ENCODE data around the gene SPECC1L.

The SPECC1L gene

DNA sequence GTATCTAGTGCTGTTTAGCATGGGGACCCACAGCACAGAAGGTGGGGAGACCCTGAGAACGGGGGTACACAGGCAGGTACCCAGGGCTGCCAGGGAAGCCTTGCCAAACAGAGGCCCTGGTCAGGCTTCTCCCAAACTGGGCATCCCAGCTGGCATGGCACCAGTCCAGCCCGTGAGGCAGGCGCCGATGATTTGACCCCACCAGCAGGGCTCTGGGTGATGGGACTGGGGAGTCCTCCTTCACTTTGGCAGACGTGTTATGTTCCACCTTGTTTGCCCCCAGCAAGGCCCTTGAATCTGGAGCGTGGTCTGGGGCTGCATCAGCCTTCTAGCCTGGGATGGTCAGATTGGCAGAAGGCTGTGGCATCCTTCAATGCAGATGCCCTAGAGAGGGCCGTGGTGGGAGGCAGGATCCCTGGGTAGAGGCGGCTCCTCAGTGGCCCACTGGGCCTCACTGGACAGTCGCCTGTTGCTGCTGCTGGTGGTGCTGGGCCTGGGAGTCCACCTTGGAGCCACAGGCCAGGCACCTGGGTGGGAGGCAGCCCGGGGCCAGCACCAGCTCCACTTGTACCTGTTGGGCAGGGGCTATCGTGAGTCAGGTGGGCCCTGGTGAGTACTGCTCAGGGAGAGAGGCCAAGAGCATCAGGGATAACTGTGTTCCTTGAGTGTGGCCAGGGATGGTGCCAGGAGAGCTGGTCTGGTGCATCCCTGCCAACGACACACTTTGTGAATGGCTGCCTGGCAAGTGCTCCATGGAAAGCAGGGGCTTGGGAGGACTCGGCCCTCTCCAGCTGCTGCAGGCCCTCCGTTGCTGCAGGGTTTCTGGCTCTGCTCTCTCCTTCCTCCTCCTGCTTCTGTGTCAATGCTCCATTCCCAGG lies 160.0 kb downstream of the SPECC1L start:
- DNase-seq = no peak

DNA sequence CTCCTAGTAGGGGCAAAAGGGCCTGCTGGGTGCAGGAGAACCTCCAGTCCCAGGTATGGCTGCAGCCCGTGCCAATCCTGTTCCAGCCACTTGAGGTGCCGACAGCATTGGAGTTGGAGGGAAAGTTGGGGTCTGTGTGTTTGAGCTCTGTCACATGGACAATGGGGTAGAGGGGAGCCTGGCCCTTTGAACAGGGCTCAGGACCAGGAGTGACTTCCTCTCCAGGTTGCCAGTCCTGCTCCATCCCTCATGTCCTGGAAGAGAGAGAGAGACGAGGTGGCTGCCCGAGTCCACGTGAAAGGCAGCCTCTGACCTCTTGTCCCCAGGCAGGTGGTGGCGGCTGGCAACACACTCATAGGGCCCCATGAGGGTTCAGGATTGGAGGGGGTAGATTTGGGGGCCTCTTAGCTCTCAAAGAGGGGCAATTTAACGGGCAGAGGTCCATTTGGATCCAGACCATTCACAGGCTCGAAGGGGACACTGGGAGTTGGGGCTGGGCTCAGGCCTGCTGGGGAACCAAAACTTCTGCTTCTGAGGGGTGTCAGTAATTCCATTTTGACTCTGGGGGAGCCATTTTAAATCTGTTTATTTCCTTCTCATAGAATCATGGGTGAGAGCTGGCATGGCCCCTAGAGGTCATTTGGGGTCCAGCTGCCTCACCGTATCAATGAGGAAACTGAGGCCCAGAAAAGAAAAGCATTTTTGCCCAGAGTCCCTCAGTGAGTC lies 160.8 kb downstream of the SPECC1L start:
- no peak for DNase-seq

DNA sequence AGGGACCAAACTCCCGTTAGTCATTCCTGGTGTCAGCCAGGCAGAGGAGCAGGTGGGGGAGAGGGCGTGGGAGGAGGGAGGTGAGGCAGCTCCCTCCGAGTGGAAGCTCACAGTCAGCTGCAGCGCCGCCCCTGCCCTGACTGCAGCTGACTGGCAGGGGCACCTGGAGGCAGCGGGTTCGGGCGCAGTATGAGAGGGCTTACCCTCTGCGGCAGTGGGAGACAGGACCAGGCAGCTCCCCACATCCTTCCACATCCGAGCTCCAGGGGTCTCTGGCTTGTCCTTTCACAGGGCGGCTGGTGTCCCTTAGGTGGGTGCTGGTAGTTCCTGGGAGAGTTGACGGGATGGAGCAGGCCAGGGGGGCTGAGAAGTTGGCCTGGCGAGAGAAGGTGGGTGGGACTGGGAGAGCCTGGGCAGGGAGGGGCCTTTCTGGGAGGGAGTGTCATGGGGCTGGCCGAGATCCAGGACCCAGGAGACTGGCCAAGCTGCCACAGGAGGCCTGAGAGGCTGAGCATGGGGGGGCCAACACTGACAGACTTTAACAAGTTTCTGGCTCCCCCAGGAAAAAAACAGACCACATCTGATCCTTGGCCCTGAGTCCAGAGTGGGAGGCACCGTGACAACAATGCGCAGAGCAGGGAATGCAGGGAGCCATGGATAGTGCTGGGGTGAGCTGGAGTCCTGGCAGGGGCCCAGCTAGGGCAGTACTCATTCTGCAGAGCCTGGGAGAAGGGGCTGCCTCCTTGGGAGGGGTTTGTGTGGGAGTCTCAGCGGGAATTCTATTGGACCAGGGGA lies 161.6 kb downstream of the SPECC1L start:
- DNase-seq = peak; percentile 69

DNA sequence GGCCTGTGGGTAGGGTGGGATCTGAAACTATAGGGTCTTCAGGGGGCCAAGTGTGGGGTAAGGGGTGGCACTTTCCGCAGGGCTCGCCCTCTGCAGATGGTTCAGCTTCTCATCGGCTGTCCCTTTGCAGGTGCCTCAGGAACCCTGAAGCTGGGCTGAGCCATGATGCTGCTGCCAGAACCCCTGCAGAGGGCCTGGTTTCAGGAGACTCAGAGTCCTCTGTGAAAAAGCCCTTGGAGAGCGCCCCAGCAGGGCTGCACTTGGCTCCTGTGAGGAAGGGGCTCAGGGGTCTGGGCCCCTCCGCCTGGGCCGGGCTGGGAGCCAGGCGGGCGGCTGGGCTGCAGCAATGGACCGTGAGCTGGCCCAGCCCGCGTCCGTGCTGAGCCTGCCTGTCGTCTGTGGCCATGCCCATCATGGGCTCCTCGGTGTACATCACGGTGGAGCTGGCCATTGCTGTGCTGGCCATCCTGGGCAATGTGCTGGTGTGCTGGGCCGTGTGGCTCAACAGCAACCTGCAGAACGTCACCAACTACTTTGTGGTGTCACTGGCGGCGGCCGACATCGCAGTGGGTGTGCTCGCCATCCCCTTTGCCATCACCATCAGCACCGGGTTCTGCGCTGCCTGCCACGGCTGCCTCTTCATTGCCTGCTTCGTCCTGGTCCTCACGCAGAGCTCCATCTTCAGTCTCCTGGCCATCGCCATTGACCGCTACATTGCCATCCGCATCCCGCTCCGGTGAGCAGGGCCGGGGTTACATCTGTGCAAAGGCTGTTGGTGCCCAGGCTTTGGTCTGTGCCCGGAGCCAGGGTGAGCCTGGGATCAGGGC lies 162.6 kb downstream of the SPECC1L start:
- DNase-seq = no peak

DNA sequence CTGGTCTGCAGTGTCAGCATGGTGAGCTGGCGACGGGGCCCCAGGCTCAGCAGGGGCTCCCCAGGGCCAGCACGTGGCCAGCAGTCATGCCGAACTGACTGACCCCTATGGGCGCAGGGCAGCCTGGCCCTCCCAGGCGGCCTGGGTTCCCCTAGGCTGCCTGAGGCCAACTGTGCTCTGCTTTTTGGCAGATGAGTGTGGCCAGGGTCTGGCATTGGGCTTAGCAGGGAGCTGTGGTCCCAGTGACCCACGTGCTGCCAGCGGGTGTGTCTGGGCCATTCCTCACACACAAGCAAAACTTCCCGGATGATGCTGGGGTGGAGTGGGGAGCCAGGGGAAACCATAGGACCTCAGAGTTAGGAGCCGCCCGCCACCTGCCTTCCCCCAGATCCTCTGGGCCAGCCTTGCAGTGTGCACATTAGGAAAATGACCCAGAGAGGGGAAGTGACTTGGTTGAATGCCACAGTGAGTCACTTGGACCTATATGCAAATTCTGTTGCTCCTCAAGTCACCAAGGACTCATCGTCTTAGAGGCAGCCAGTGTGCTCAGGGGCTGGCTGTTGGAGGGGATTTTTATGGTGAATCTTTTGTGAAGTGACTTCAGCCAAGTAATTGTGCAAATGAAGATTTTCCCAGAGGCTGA lies 163.3 kb downstream of the SPECC1L start:
- DNase-seq = no peak

DNA sequence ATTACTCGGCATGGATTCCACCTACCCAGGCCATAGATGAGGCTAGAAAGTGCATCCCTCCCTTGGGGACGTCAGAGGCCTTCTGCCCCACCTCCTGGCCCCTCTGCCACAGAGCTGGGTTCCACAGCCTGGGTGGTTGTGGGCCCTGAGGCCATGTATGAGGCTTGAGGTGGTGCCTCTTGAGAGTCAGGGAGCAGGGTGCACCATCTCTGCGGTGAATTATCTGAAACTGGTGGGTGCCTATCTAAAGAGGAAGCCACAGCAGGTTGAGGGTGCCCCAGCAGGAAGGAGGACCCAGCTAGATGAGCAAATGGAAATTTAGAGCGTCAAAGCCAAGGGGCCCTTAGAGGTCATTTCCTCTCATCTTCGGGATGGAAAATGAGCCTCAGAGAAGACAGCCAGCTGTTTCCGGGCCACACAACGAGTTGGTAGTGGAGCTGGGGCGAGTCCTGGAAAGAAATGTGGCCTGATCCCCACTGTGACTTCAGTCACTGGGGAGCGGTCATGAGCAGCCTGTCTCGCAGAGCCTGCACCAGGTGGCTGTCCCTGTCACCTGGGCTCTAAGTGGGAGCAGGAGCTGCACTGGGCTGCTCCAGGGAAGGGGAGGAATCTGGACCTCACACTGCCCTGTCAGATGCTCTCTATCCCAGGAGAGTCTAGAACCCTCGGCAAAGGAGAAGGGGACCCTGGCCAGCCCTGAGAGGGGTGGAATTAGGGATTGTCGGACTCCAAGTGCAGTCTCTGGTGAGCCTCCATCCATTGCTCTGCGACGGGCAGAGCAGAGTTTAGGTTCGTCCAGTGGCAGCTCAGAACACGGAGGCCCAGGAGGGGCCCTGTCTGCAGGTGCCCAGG lies 164.1 kb downstream of the SPECC1L start:
- DNase-seq = peak; percentile 81

DNA sequence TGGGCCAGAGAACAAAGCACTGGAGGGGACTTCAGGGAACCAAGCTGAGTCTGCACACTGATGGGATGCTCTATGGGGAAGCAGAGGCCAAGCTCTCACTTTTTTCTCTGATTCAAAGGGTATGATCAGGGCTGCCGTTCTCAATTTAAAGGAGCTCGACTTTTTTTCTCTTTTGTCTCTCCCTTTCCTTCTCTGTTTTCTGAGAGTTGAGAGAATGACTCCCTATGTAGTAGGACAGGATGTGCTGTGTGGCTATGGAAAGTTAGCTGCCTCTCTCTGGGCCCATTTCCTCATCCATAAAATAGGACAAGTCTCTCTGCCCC lies 164.7 kb downstream of the SPECC1L start:
- DNase-seq = no peak

DNA sequence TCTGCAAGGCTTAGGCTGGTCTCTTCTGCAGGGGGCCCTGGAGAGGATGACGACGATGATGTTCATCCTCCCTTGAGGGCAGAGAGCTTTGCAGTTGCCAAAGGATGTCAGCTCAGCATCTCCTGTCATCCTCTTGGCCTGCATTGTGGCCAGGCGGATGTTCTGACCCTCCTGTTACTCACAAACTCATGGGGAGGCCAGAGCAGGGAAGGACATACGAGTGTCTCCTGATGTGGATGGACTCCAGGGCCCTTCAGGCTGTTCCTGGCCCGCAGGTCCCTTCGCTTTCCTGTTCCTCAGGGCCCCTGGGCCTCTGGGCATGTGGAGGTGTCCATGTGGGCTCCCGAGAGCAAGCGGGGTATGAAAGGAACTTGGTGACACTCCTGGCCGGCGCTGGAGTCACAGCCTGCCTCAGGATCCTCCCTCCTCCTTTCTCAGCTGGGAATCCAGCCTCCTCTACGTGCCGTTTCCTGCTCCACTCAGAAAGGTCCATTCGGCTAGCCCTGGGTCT lies 165.3 kb downstream of the SPECC1L start:
- no peak for DNase-seq

DNA sequence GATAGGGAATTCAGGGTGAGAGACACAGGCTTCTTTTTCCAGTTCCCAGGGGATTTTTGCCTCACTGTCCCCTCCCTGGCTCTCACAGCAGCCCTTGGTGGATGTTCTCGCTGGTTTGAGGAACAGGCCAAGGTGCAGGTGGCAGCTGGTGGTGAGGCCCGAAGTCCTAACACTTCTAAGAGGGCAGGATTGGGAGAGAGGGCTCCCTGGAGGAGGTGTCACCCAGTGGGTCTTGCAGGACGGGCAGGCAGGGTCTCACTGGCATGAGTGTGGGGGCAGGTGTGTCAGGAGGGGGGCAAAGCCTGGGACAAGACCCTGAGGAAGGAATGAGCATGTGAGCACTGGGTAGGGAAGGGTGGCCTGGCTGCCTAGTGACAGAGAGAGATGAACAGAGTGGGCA lies 165.9 kb downstream of the SPECC1L start:
- no peak for DNase-seq

DNA sequence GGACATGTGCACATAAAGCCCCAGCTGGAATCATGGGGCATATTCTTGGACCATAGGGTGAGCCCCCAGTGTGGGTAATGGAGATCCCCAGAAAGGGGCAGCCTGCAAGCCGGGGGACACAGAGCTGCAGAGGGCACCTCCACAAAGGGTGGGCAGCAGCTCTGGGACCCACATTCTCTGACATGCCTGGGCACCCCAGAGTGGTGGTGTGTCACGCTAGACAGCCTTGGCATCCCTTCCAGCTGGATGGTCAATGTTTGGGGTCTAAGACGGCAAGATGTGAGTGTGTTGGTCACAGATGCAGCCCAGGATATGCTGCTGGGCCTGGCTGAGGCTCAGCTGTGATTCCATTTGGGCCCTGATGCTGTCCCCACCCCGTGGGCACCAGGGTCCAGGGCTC lies 166.5 kb downstream of the SPECC1L start:
- DNase-seq = no peak

DNA sequence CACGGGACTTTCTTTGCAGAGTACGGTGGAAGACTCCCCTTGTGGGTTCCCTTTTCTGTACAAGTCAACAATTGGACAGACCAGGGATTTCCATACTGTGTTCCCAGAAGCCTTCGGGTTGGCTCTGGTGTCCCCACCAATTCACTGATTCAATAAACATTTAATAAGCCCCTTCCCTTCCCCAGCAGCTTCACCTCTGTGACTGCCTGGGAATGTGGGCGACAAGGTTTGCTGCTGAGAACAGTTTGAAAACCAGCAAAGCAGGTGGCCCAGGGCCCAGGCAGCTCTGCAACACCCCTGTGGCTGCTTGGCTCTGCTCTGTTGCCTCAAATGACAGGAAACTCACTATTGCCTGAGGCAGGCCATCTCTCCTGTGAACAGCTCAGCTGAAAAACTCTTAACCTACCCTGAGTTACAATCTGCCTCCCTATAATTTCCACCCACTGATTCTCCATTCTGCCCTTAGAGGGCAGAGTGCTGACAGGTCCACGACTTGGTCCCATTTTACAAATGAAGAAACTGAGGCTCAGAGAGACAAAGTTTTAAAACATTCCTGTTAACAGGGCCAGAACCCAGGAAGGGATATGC lies 167.2 kb downstream of the SPECC1L start:
- no peak for DNase-seq

DNA sequence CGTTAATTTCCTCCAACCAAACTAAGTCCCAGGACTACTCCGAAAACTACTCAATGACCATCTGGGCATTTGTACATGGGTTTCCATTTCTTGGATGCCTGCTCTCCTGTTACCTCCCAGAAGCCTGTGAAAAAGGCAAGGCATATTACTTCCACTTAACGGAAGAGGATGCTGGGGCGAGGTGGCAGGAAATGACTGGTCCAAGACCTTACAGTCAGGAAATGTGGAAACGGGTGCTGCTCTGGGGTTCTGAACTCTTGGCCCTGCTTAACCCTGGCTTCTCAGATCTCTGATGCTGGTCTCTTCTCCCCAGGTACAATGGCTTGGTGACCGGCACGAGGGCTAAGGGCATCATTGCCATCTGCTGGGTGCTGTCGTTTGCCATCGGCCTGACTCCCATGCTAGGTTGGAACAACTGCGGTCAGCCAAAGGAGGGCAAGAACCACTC lies 169.7 kb downstream of the SPECC1L start:
- DNase-seq = no peak

DNA sequence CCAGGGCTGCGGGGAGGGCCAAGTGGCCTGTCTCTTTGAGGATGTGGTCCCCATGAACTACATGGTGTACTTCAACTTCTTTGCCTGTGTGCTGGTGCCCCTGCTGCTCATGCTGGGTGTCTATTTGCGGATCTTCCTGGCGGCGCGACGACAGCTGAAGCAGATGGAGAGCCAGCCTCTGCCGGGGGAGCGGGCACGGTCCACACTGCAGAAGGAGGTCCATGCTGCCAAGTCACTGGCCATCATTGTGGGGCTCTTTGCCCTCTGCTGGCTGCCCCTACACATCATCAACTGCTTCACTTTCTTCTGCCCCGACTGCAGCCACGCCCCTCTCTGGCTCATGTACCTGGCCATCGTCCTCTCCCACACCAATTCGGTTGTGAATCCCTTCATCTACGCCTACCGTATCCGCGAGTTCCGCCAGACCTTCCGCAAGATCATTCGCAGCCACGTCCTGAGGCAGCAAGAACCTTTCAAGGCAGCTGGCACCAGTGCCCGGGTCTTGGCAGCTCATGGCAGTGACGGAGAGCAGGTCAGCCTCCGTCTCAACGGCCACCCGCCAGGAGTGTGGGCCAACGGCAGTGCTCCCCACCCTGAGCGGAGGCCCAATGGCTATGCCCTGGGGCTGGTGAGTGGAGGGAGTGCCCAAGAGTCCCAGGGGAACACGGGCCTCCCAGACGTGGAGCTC lies 170.2 kb downstream of the SPECC1L start:
- no peak for DNase-seq

DNA sequence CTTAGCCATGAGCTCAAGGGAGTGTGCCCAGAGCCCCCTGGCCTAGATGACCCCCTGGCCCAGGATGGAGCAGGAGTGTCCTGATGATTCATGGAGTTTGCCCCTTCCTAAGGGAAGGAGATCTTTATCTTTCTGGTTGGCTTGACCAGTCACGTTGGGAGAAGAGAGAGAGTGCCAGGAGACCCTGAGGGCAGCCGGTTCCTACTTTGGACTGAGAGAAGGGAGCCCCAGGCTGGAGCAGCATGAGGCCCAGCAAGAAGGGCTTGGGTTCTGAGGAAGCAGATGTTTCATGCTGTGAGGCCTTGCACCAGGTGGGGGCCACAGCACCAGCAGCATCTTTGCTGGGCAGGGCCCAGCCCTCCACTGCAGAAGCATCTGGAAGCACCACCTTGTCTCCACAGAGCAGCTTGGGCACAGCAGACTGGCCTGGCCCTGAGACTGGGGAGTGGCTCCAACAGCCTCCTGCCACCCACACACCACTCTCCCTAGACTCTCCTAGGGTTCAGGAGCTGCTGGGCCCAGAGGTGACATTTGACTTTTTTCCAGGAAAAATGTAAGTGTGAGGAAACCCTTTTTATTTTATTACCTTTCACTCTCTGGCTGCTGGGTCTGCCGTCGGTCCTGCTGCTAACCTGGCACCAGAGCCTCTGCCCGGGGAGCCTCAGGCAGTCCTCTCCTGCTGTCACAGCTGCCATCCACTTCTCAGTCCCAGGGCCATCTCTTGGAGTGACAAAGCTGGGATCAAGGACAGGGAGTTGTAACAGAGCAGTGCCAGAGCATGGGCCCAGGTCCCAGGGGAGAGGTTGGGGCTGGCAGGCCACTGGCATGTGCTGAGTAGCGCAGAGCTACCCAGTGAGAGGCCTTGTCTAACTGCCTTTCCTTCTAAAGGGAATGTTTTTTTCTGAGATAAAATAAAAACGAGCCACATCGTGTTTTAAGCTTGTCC lies 171.0 kb downstream of the SPECC1L start:
- no peak for DNase-seq

DNA sequence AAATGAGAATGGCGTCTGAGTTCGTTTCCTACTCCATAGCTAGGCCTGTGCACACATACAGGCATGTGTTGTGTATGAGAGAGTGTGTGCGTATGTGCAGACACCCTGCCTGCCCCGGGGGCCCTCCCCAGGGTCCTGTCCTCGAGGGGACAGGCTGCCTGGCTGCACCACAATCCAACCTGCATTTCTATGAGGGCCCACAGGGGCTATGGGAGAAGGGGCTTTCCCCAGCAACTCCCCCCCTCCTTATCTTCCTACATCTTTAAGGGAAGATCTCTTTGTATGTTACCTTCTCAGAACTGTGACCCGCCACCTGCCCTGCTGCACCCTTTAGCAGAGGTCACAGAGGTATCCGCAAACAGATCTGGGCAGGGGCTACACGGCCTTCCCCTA lies 171.7 kb downstream of the SPECC1L start:
- no peak for DNase-seq

DNA sequence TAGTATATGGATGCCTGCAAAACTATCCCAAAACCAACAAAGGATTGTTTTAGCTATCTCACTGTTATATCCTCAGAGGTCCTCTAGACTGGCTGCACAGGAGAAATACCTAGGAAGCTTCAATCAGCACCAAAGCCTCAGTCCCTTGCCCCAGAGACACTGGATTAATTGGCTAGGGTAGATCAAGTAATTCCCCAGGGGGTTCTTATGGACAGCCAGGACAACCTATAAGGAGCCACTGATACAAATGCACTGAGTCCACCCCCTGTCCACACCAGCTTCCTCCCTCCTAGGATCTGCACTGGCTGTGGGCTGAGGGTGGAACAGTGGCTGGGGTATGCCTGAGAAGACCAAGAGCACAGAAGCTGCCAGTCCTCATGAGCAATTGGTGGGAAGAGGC lies 173.0 kb downstream of the SPECC1L start:
- no peak for DNase-seq

DNA sequence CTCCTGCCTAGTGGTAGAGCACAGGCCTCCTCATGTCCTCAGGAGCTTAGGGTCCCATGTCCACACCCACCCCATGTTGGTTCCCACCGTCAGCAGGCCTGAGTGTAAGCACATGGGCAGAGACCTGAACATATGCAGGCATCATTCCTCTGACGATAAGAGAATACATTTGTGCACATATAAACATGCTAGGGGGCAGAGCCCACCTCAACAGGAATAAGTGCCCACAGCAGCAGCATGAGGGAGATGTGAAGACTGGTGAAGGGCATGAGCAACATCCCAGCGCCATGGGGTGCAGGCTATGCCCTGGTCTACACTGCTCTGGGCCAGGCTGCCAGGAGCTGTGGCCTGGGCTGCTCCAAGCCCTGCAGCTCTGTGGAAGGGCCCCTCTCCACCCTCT lies 173.6 kb downstream of the SPECC1L start:
- DNase-seq = no peak

DNA sequence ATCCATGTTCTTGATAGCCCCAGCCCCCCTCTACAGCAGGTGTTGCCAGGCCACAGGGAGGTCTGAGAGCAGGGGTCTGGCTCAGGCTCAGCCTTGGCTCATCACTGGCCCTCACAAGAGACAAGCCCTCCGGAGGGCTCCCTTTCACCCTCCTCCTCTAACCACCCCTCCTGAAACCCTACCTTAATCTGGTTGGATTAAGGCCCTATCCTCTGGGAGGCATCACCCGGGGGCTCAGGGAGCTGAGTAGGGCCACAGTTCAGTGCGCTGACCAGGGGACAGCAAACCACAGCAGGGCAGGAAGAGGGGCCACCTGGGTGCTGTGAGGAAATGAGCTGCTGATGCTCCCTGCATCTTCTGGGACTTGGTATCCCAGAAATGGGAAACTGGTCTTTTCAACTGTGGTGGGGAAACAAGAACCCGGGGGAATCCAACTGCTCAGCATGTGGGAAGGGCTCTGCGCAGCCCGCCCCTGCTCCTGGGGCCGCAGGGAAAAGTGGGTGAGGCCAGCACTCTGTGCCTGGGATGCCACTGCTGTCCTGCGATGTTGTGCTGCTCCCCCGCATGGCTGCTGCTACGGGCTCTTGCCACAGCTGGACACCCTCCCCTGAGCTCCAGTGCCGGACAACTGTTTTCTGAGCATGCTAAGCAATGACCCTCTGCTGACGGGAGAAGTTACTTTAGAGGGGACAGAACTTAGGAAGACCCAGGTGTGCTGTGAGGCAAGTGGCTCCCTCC lies 174.3 kb downstream of the SPECC1L start:
- DNase-seq = no peak
